ENCODE results near the gene HLCS. TPM values are rescaled to one million over a fixed set of nuclear protein-coding genes. Genes with fewer than 3 reads are reported as not detected.

HLCS gene
- total RNA-seq, 1 experiment from 2014 or later, result 12.7 TPM

GRCh38 chr21:36734367-36735200 lies 231.9 kb downstream of the HLCS start:
- Mint-ChIP-seq H3K4me3 (no peak overlapping the region), H3K36me3 (ENCODE audit: insufficient read depth in 1 of 3, low read depth in 3 of 3) (no peaks in the 10 kb centered on the region; a peak in 1 of 7 replicates), H3K9me3 (peaks cover 0 to 3% of the 10 kb centered on the region in 2 experiments; a peak in 2 of 5 replicates), H3K27ac (no peak overlapping the region; a peak in 1 of 7 replicates), H3K4me1 (peaks cover 6 to 10% of the 10 kb centered on the region in 2 experiments), H3K27me3 (ENCODE audit: low read depth) (peaks cover 27% of the 10 kb centered on the region)
- no peak overlapping the region for H2BK120ac ChIP-seq (ENCODE audit: low read depth, low read length, poor library complexity, severe bottlenecking)
- H3T11ph ChIP-seq (ENCODE audit: low read length), result no peak overlapping the region
- H3K27ac ChIP-seq (ENCODE audit: insufficient read length, low read depth, low read length), result no peak overlapping the region
- H2AFZ ChIP-seq (ENCODE audit: low read length), result no peak overlapping the region
- H3K9me3 ChIP-seq (ENCODE audit: control insufficient read depth, low read depth, low read length), result no peaks in the 10 kb centered on the region
- no peak overlapping the region for H3K9ac ChIP-seq (ENCODE audit: extremely low read depth, insufficient read length, low read length)
- DNase-seq, result no peak
- no peaks in the 10 kb centered on the region for H3K4me1 ChIP-seq (ENCODE audit: insufficient read depth, low read length)
- WGBS (ENCODE audit: extremely low coverage, insufficient read length, low lambda C conversion rate), result no CpG with 5 or more reads among the region's 9 CpGs
- no peak overlapping the region for H3K4me2 ChIP-seq (ENCODE audit: insufficient read depth, insufficient read length, low read length)
- no peaks in the 10 kb centered on the region for H3K79me2 ChIP-seq (ENCODE audit: insufficient read depth, low read length)
- H3K56ac ChIP-seq (ENCODE audit: insufficient read length, low read depth, low read length), result no peak overlapping the region
- no peak overlapping the region for H2BK15ac ChIP-seq (ENCODE audit: low read depth, low read length)
- H4K5ac ChIP-seq (ENCODE audit: insufficient read length, low read depth, low read length), result no peak overlapping the region
- no peaks in the 10 kb centered on the region for H3K79me1 ChIP-seq (ENCODE audit: insufficient read depth, low read depth, low read length, poor library complexity, severe bottlenecking)
- no peak overlapping the region for H3K18ac ChIP-seq (ENCODE audit: insufficient read length, low read depth, low read length)
- no peak overlapping the region for H4K8ac ChIP-seq (replicated peaks; ENCODE audit: insufficient read length, low read depth, low read length)
- H2AK5ac ChIP-seq (ENCODE audit: insufficient read length, low read length), result no peak overlapping the region
- H4K91ac ChIP-seq (ENCODE audit: insufficient read length, low read depth, low read length), result no peak overlapping the region
- no peak overlapping the region for H3K14ac ChIP-seq (ENCODE audit: insufficient read depth, low read length)
- no peaks in the 10 kb centered on the region for H3K23me2 ChIP-seq (ENCODE audit: insufficient read length, low read depth, low read length, poor library complexity, severe bottlenecking)
- H2BK12ac ChIP-seq (ENCODE audit: insufficient read length, low read depth, low read length), result no peak overlapping the region
- H4K20me1 ChIP-seq (ENCODE audit: control insufficient read depth, insufficient read depth, insufficient read length), result no peaks in the 10 kb centered on the region
- H3K27me3 ChIP-seq (ENCODE audit: insufficient read depth, low read length), result no peaks in the 10 kb centered on the region
- TF ChIP-seq CTCF (conservative IDR thresholded peaks at IDR 0.05), result no peak
- no peak overlapping the region for H2BK20ac ChIP-seq (ENCODE audit: low read depth, low read length, poor library complexity, severe bottlenecking)
- H3K4ac ChIP-seq (ENCODE audit: low read depth, low read length), result no peak overlapping the region
- no peak overlapping the region for H3K23ac ChIP-seq (ENCODE audit: insufficient read length, low read depth, low read length)
- H2BK5ac ChIP-seq (ENCODE audit: insufficient read length, low read length), result no peak overlapping the region

Data from H9 (cell line).